Ammon's horn (tissue), 1 donor: ENCODE results near the gene MEMO1.
"Not testable (repeated sequence)": the region's sequence is repeated elsewhere in the genome, so short reads cannot be mapped to it uniquely, and the experiment has no call there.

Experiments used
- DNase-seq: peaks from one replicate; pipeline ENCODE4 v3.0.0-alpha.2; 2016; ENCODE audit warnings: low spot score

The MEMO1 gene

GRCh38 chr2:31957354-31958139 lies 53.3 kb downstream of the MEMO1 start:
- DNase-seq, result no peak

GRCh38 chr2:31956934-31957333 lies 53.9 kb downstream of the MEMO1 start:
- not testable (repeated sequence) for DNase-seq

- no peak for DNase-seq
Measured at GRCh38 chr2:31956312-31956711, 54.5 kb downstream of the MEMO1 start.

- not testable (repeated sequence) for DNase-seq
Measured at GRCh38 chr2:31953095-31953494, 57.7 kb downstream of the MEMO1 start.

GRCh38 chr2:31950946-31951562 lies 59.8 kb downstream of the MEMO1 start:
- no peak for DNase-seq

- DNase-seq, result no peak
Measured at GRCh38 chr2:31947871-31948270, 62.9 kb downstream of the MEMO1 start.

GRCh38 chr2:31946838-31947237 lies 64.0 kb downstream of the MEMO1 start:
- no peak for DNase-seq

- DNase-seq, result no peak
Measured at GRCh38 chr2:31945572-31945935, 65.3 kb downstream of the MEMO1 start.

GRCh38 chr2:31944828-31945571 lies 65.8 kb downstream of the MEMO1 start:
- DNase-seq, result no peak

GRCh38 chr2:31943636-31944225 lies 67.1 kb downstream of the MEMO1 start:
- no peak for DNase-seq

GRCh38 chr2:31940920-31941319 lies 69.9 kb downstream of the MEMO1 start:
- DNase-seq, result no peak

- DNase-seq, result no peak
Measured at GRCh38 chr2:31937741-31938140, 73.1 kb downstream of the MEMO1 start.

GRCh38 chr2:31935370-31935769 lies 75.4 kb downstream of the MEMO1 start:
- no peak for DNase-seq

GRCh38 chr2:31933066-31933465 lies 77.7 kb downstream of the MEMO1 start:
- DNase-seq, result no peak

- DNase-seq, result no peak
Measured at GRCh38 chr2:31932589-31932988, 78.2 kb downstream of the MEMO1 start.

- DNase-seq, result no peak
Measured at GRCh38 chr2:31931916-31932315, 78.9 kb downstream of the MEMO1 start.

- DNase-seq, result no peak
Measured at GRCh38 chr2:31925517-31925916, 85.3 kb downstream of the MEMO1 start.

GRCh38 chr2:31923662-31924061 lies 87.1 kb downstream of the MEMO1 start:
- DNase-seq, result no peak

- no peak for DNase-seq
Measured at GRCh38 chr2:31922542-31923408, 88.0 kb downstream of the MEMO1 start.

- no peak for DNase-seq
Measured at GRCh38 chr2:31920962-31921361, 89.8 kb downstream of the MEMO1 start.

GRCh38 chr2:31919499-31919898 lies 91.3 kb downstream of the MEMO1 start:
- no peak for DNase-seq

- DNase-seq, result no peak
Measured at GRCh38 chr2:31909661-31910060, 101.1 kb downstream of the MEMO1 start.
